HUES64 (cell line): ENCODE data around the gene IL17REL.
A peak's percentile ranks its signal among the peaks of the same experiment; 100 is the strongest.

Source experiments
- H3K27ac ChIP-seq: 2 replicates; pipeline ENCODE4 v1.7.0; 2013; ENCODE audit warnings: low read depth, low read length, inconsistent platforms
- H3K27me3 ChIP-seq: 2 replicates; pipeline ENCODE4 v1.6.1; 2013; ENCODE audit warnings: mild to moderate bottlenecking, low read length; ENCODE audit not compliant: insufficient read depth
- H3K36me3 ChIP-seq: 2 replicates; pipeline ENCODE4 v1.6.1; 2013; ENCODE audit warnings: mild to moderate bottlenecking, low read length; ENCODE audit not compliant: insufficient read depth
- H3K4me1 ChIP-seq: 2 replicates; pipeline ENCODE4 v1.6.1; 2013; ENCODE audit warnings: mild to moderate bottlenecking, low read length, moderate library complexity; ENCODE audit not compliant: insufficient read depth
- H3K4me3 ChIP-seq: 2 replicates; pipeline ENCODE4 v1.5.1; 2013; ENCODE audit warnings: mild to moderate bottlenecking, low read length, moderate library complexity
- H3K9ac ChIP-seq: 2 replicates; pipeline ENCODE4 v1.6.1; 2013; ENCODE audit warnings: mild to moderate bottlenecking, low read depth, low read length
- H3K9me3 ChIP-seq: 2 replicates; pipeline ENCODE4 v1.6.1; 2013; ENCODE audit warnings: low read depth, low read length; ENCODE audit not compliant: insufficient read depth
- WGBS: fragments of 150-250, 120-280 bp; methylation state at CpG from one replicate; pipeline ENCODE4 v1.1.7; 2013; ENCODE audit warnings: missing lambda C conversion rate; 5-methylcytosine and 5-hydroxymethylcytosine counted together

IL17REL gene

GRCh38 chr22:49972163-49973017 is 40.2 kb downstream of the IL17REL start:
- Histone ChIP-seq H3K9ac (no peak overlapping the region), H3K9me3 (no peaks in the 10 kb centered on the region), H3K27ac (no peak overlapping the region), H3K4me3 (no peak overlapping the region), H3K36me3 (no peaks in the 10 kb centered on the region), H3K4me1 (peaks cover 3% of the 10 kb centered on the region; the same call in 1 of the 2 replicates), H3K27me3 (peaks cover 29% of the 10 kb centered on the region)
- 55% methylated on average over 45 of the region's 45 CpGs for WGBS

GRCh38 chr22:49971232-49972162 is 41.1 kb downstream of the IL17REL start:
- Histone ChIP-seq H3K36me3 (no peaks in the 10 kb centered on the region), H3K4me3 (peak overlapping the region; percentile 50), H3K4me1 (peaks cover 3% of the 10 kb centered on the region; the same call in 1 of the 2 replicates), H3K9ac (peak overlapping the region; percentile 49), H3K27ac (no peak overlapping the region), H3K27me3 (peaks cover 29% of the 10 kb centered on the region), H3K9me3 (no peaks in the 10 kb centered on the region)
- 8% methylated on average over 76 of the region's 81 CpGs for WGBS

- Histone ChIP-seq H3K9me3 (no peaks in the 10 kb centered on the region), H3K27me3 (peaks cover 29% of the 10 kb centered on the region), H3K27ac (no peak overlapping the region), H3K9ac (peak overlapping the region; percentile 49; the same call in 1 of the 2 replicates), H3K36me3 (no peaks in the 10 kb centered on the region), H3K4me1 (peaks cover 3% of the 10 kb centered on the region; the same call in 1 of the 2 replicates), H3K4me3 (peak overlapping the region; percentile 50)
- 16% methylated on average over 32 of the region's 32 CpGs for WGBS
Measured at GRCh38 chr22:49970528-49971231, 41.9 kb downstream of the IL17REL start.

GRCh38 chr22:49969751-49970527 is 42.6 kb downstream of the IL17REL start:
- H3K36me3 ChIP-seq = no peaks in the 10 kb centered on the region
- H3K27me3 ChIP-seq = peaks cover 29% of the 10 kb centered on the region
- no peak overlapping the region for H3K27ac ChIP-seq
- H3K9me3 ChIP-seq = no peaks in the 10 kb centered on the region
- no peak overlapping the region for H3K4me3 ChIP-seq
- 73% methylated on average over 8 of the region's 8 CpGs for WGBS
- peaks cover 3% of the 10 kb centered on the region; the same call in 1 of the 2 replicates for H3K4me1 ChIP-seq
- H3K9ac ChIP-seq = no peak overlapping the region; the same call in 1 of the 2 replicates

- WGBS = 90% methylated on average over 16 of the region's 16 CpGs
- peaks cover 3% of the 10 kb centered on the region; the same call in 1 of the 2 replicates for H3K4me1 ChIP-seq
- no peaks in the 10 kb centered on the region for H3K9me3 ChIP-seq
- peaks cover 4% of the 10 kb centered on the region for H3K36me3 ChIP-seq
- H3K27me3 ChIP-seq = peaks cover 29% of the 10 kb centered on the region
- H3K9ac ChIP-seq = no peak overlapping the region
- no peak overlapping the region for H3K4me3 ChIP-seq
- H3K27ac ChIP-seq = no peak overlapping the region
Measured at GRCh38 chr22:49968831-49969661, 43.5 kb downstream of the IL17REL start.

GRCh38 chr22:49968313-49968830 is 44.2 kb downstream of the IL17REL start:
- no peaks in the 10 kb centered on the region for H3K9me3 ChIP-seq
- H3K36me3 ChIP-seq = peaks cover 11% of the 10 kb centered on the region
- no peak overlapping the region for H3K4me3 ChIP-seq
- H3K27me3 ChIP-seq = peaks cover 29% of the 10 kb centered on the region
- peaks cover 3% of the 10 kb centered on the region; the same call in 1 of the 2 replicates for H3K4me1 ChIP-seq
- no peak overlapping the region for H3K9ac ChIP-seq
- 90% methylated on average over 11 of the region's 11 CpGs for WGBS
- no peak overlapping the region for H3K27ac ChIP-seq

- Histone ChIP-seq H3K9ac (no peak overlapping the region; the same call in 1 of the 2 replicates), H3K36me3 (peaks cover 17% of the 10 kb centered on the region), H3K27ac (no peak overlapping the region), H3K27me3 (peaks cover 25% of the 10 kb centered on the region), H3K4me1 (peaks cover 5% of the 10 kb centered on the region; the same call in 1 of the 2 replicates), H3K4me3 (no peak overlapping the region), H3K9me3 (no peaks in the 10 kb centered on the region)
- WGBS = 81% methylated on average over 18 of the region's 18 CpGs
Measured at GRCh38 chr22:49967706-49968208, 44.8 kb downstream of the IL17REL start.

GRCh38 chr22:49966774-49967705 is 45.5 kb downstream of the IL17REL start:
- peaks cover 9% of the 10 kb centered on the region; the same call in 1 of the 2 replicates for H3K4me1 ChIP-seq
- no peak overlapping the region for H3K27ac ChIP-seq
- peaks cover 21% of the 10 kb centered on the region for H3K36me3 ChIP-seq
- WGBS = 90% methylated on average over 36 of the region's 36 CpGs
- H3K9me3 ChIP-seq = no peaks in the 10 kb centered on the region
- H3K4me3 ChIP-seq = no peak overlapping the region
- peaks cover 18% of the 10 kb centered on the region for H3K27me3 ChIP-seq
- no peak overlapping the region; the same call in 1 of the 2 replicates for H3K9ac ChIP-seq
